ENCODE results near the gene ATRN.
"Not testable (repeated sequence)": the region's sequence is repeated elsewhere in the genome, so short reads cannot be mapped to it uniquely, and the experiment has no call there.

Gene ATRN

GRCh38 chr20:3470627-3471396, at the start of gene ATRN:
TSS of gene ATRN (plus strand) at chr20:3471018. CDS start at chr20:3471108, 90 bp downstream.
- peak; percentile 78 to 80 for DNase-seq (ENCODE audit: low read depth in 2 of 2)

- no peak for DNase-seq (ENCODE audit: low read depth in 2 of 2)
Measured at GRCh38 chr20:3421985-3422384, 48.8 kb upstream of the ATRN start.

GRCh38 chr20:3423126-3423525, 47.7 kb upstream of the ATRN start:
- DNase-seq (ENCODE audit: low read depth in 2 of 2), result no peak

DNA sequence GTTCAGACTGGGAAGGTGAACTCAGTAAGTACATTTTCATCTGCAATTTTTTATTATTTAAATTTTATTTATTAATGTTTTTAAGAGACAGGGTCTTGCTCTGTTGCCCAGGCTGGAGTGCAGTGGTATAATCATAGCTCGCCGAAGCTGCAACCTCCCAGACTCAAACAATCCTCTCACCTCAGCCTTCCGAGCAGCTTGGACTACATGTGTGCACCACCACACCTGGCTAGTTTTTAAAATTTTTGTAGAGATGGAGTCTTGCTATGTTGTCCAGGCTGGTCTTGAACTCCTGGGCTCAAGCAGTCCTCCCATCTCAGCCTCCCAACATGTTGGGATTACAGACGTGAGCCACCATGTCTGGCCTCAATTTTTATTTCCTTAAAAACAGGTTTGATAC, 44.1 kb upstream of the ATRN start:
- DNase-seq (ENCODE audit: low read depth in 2 of 2), result not testable (repeated sequence)

DNA sequence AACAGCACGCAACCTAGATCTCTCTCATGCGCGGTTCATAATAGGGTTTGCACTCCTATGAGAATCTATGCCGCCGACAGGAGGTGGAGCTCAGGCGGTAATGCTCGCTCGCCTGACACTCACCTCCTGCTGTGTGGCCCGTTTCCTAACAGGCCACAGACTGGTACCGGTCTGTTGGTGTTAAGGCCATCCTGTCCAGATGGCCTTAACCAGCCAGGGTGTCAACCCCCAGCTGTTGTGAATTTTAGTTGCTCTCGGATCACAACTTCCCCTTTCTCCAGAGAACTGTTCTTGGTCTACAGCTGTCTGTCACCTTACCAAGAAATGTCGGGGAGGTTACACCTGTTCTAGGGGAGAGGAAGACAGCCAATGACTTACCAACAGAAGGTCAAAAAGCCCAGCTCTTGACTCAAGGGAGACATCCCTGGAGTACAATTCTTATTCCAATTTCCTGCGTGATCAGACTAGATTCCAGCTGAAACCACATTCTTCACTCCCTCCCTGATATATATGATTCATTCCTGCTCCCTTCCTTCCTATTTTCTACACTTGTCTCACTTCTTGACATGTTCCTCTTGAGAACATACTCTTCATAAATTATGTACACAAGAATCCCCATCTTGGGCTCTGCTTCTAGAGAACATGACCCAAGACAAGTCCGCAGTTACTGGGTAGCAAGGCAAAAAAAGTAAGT, 40.3 kb upstream of the ATRN start:
- DNase-seq (ENCODE audit: low read depth in 2 of 2), result no peak

GRCh38 chr20:3431109-3431508, 39.7 kb upstream of the ATRN start:
- DNase-seq (ENCODE audit: low read depth in 2 of 2), result no peak

- DNase-seq (ENCODE audit: low read depth in 2 of 2), result no peak
Measured at GRCh38 chr20:3432844-3433243, 38.0 kb upstream of the ATRN start.

GRCh38 chr20:3433744-3434143, 37.1 kb upstream of the ATRN start:
- DNase-seq (ENCODE audit: low read depth in 2 of 2), result no peak

DNA sequence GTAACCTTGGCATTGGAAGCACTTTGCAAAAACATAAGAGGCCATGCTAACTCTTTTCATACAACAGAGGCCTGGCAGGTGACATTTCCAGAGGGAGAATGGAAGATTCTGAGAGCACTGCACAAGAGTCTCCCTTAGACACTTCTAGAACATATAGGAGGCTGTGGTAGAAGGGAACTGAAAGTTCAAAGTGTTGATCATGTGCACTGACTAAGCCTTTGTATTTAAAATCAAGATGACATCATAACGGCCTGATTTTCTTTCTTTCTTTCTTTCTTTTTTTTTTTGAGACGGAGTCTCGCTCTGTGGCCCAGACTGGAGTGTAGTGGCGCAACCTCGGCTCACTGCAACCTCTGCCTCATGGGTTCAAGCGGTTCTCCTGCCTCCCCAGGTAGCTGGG, 36.6 kb upstream of the ATRN start:
- DNase-seq (ENCODE audit: low read depth in 2 of 2), result no peak

GRCh38 chr20:3436864-3437574, 33.8 kb upstream of the ATRN start:
- DNase-seq (ENCODE audit: low read depth in 2 of 2), result no peak

- no peak for DNase-seq (ENCODE audit: low read depth in 2 of 2)
Measured at GRCh38 chr20:3446779-3447178, 24.0 kb upstream of the ATRN start.

GRCh38 chr20:3447321-3447720, 23.5 kb upstream of the ATRN start:
- no peak for DNase-seq (ENCODE audit: low read depth in 2 of 2)

DNA sequence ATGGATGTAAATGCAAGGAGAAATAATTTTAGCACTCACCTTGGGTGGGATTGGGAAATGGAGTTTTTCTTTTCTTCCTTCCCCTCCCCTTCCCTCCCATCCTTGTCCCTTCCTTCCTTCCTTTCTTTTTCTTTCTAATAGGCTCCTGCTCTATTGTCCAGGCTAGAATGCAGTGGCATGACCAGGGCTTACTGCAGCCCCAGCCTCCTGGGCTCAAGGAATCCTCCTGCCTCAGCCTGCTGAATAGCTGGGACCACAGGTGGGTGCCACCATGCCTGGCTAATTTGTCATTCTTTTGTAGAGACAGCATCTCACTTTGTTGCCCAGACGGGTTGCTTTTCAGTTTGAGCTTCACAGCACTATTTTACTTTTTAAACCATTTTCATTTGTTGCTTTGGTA, 21.5 kb upstream of the ATRN start:
- no peak for DNase-seq (ENCODE audit: low read depth in 2 of 2)

- DNase-seq (ENCODE audit: low read depth in 2 of 2), result no peak
Measured at GRCh38 chr20:3452136-3452535, 18.7 kb upstream of the ATRN start.

DNA sequence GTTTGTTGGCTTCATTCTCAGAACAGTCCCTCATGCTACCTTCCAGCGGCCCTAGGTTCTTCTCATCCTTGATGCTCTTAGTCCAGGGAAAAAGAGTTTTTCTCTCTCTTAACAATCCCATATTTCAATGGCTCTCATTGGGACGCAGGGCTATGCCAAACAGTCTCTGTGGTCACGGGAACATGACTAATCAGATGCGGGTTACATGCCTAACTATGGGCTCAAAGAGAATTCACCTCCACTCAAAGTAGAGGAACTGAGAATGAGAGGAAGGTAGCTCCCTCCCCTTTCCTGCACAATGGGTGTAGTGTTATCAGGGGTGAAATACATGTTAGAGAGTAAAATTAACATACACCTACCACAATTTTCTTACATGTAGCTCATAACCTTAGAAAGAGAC, 18.1 kb upstream of the ATRN start:
- DNase-seq (ENCODE audit: low read depth in 2 of 2), result no peak

DNA sequence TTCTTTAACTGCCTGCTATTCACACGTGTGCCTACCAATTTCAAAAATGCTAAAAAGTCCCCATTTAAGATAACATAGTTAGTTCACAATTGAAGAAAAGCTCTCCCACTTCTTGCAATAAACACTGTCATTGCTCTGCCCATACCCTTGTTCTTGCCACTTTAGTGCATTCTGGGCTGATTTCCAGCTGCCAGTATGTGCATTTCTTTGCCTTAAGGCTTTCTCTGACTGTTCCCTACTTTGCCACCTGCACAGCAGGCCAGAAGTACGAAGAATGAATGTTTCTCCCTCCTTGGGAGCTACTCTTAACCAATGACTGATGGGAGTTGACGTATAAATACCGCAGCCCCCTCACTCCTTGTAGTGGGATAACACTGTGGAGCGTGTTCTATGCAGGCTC, 16.0 kb upstream of the ATRN start:
- no peak for DNase-seq (ENCODE audit: low read depth in 2 of 2)

DNA sequence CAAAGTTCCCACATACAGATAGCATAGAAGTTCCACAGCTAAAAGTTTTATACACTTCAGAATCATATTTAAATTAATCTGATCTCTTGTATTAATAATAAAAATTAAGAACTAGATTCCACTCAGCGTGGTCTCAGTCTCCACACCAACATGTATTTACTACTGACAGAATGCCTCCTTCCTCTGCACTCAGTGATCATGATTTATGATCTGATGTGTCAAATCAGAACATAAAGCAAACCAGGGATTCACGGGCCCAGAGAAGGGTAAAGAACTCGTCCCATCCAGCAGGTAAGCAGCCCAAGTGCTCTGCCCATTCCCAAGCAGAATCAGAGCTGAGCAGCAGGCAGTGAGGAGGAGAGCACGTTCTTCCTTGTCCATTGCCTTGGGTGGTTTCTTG, 14.2 kb upstream of the ATRN start:
- no peak for DNase-seq (ENCODE audit: low read depth in 2 of 2)

GRCh38 chr20:3459881-3460307, 10.9 kb upstream of the ATRN start:
- no peak for DNase-seq (ENCODE audit: low read depth in 2 of 2)

- DNase-seq (ENCODE audit: low read depth in 2 of 2), result no peak
Measured at GRCh38 chr20:3461211-3461771, 9.5 kb upstream of the ATRN start.

DNA sequence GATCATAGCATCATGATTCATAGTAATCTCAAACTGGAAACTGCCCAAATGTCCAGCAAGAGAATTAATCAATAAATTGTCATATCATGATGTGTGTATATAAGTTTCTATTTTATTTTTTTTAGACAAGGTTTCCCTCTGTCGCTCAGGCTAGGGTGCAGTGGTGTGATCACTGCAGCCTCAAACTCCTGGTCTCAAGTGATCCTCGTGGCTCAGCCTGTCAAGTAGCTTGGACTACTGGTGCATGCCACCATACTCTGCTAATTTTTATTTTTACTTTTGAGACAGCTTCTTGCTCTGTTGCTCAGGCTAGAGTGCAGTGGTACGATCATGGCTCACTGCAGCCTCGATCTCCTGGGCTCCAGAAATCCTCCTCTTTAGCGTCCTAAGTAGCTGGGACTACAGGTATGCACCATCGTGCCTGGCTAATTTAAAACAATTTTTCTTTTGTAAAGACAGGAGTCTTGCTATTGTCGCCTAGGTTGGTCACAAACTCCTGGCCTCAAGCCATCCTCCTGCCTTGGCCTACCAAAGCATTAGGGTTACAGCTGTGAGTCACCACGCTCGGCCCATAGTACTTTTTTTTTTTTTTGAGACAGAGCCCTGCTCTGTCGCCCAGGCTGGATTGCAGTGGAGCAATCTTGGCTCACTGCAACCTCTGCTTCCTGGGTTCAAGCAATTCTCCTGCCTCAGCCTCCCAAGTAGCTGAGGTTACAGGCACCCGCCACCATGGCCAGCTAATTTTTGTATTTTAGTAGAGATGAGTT, 8.7 kb upstream of the ATRN start:
- DNase-seq (ENCODE audit: low read depth in 2 of 2), result no peak

DNA sequence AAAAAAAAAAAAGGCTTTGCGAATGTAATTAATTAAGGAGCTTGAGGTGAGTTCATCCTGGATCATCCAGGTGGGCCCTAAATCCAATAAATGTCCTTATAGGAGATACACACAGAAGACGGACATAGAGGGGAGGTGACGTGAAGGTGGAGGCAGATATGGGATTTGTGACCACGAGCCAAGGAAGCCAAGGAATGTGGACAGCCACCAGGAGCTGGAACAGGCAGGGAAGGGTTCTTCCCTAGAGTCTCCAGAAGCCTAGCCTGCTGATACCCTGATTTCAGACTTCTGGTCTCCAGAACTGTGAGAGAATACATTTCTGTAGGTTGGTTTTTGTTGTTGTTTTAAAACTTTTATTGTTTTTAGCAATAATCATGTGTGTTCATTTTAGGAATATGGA, 6.7 kb upstream of the ATRN start:
- no peak for DNase-seq (ENCODE audit: low read depth in 2 of 2)

DNA sequence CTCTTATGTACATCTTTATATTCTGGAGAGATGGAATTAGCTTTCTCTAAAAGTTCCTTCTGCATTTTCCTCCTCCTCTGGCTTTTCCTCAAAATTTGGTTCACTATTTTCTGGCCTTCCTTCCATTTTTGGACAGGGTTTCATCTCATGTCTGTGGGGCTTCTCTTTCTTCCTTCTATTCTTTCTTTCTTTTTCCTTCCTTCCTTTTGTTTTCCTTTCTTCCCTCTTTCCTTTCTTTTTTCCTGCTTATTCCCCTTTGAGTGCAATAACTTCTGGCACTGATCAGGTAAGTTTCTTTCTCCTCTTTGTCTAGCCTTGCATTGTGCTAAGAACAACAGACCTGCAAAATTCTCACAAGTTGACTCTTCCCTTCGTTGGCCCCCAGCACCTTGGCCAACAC, 5.5 kb upstream of the ATRN start:
- no peak for DNase-seq (ENCODE audit: low read depth in 2 of 2)

Measured in stimulated activated CD8-positive, alpha-beta memory T cell treated with anti-CD3 and anti-CD28 coated beads, Interleukin-2, amount 100 ng/mL, for 1 hour (primary cell).